ENCODE measurements around the gene MMP7.

MMP7 gene

DNA sequence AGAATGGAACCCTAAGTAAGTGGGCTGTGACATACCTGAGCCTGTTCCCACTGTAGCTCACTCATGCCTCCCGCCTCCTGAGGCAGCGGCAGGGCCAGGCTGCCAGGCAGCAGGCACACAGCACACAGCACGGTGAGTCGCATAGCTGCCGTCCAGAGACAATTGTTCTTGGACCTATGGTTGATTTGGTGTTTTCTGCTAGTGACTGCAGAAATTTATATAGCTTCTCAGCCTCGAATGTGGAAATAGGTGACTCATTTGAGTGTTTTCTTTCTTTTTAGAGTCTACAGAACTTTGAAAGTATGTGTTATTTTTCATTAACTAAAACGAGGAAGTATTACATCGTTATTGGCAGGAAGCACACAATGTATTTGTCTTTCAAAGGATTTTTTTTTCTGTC is at the start of gene MMP7:
MMP7 (minus strand) TSS at position 190 of the 400 bp plus-strand sequence; CDS start at position 143, 47 bp downstream.
- no peak for DNase-seq (ENCODE audit: low spot score)

DNA sequence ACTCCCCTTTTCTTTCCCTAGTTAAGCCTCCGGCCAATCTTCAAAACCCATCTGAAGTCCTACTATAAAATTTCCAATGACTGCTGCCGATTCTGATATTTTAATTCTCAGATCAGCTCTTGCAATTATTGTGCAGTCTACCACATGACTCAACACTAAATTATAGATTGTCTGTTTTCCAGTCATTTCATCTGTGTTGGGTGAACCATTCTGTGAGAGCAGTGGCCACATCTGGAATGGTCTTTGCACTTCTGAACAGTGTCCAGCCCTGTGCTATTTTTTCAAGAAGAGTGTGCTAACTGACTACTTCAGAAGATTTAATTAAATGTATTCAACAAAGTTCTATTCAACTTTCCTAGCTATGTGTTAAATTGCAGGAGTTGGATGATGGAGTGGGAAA is 47.2 kb upstream of the MMP7 start:
- DNase-seq (ENCODE audit: low spot score): no peak

DNA sequence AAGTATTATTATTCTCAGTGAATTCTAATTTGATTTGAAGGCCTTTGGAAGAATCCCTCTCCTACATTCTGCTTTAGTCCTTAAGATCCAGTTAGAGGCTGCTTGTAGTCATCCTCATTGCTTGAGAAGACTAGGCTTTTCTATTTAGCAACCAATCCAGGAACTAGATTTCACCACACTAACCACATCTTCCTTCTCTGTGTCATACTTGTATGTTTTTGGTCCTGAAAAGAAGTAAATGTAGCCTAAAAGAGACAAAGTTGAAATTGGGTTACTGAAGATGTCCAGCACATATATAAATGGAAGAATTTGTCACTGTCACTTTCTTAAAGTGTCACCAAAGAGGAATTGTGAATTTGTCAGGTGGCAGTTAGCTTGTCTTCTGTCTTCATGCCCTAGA is 46.6 kb upstream of the MMP7 start:
- no peak for DNase-seq (ENCODE audit: low spot score)

- no peak for DNase-seq (ENCODE audit: low spot score)
Observed at GRCh38 chr11:102576350-102576749, 45.8 kb upstream of the MMP7 start.

GRCh38 chr11:102575012-102575411 is 44.5 kb upstream of the MMP7 start:
- no peak for DNase-seq (ENCODE audit: low spot score)

DNA sequence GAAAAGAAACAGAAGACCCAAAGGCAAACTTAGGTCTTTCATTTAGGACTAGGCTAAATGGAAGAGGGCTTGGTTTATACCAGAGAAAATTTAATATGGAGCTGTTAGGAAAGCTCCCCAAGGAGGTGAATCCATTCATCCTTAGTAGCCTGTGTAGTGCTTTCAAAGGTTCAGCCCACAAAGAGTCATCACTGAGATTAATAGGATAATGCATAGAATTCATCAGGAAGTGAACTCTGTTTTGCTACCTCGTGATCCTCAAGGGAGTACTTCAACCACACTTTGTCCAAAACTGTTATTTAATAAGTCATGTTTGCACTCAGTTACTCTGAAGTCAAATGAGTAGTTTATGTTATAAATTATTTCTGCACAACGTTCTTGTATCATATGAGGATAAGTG is 43.3 kb upstream of the MMP7 start:
- no peak for DNase-seq (ENCODE audit: low spot score)

- no peak for DNase-seq (ENCODE audit: low spot score)
Observed at GRCh38 chr11:102572554-102573220, 42.1 kb upstream of the MMP7 start.

- DNase-seq (ENCODE audit: low spot score): no peak
Observed at GRCh38 chr11:102568851-102569250, 38.3 kb upstream of the MMP7 start.

DNA sequence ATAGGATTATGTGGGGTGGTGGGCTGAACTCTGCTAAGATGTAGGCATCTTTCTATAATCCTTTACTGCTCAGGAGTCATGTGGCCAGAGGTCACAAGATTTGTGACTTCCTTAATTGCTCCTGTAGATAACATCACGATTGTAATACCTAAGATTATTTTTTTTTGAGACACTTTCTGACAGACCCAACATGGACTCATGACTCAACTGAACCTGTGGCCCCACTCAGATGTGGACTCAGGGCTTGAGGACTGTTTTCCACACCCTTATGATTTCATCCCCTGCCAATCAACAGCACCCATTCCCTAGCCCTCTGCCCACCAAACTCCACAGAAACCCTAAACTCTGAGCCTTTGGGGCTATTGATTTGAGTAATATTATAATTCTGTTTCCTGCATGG is 35.6 kb upstream of the MMP7 start:
- no peak for DNase-seq (ENCODE audit: low spot score)

DNA sequence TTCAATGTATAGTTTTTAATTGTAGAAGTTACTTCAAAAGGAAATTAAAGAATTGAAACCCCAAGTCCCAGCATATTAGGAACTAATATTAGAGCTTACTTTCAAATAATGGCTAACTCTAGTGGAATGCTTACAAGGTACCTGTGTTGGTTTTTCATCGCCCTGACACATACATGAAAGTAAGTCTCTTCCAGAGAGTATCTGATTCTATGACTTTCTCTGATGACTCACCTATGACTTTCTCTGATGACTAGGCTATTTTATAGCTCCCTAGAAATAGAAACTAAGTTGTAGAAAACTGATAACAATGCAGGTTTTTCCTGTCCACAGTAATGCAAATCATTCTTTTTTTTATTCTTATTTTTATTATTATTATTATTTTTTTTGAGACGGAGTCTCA is 33.6 kb upstream of the MMP7 start:
- no peak for DNase-seq (ENCODE audit: low spot score)

DNA sequence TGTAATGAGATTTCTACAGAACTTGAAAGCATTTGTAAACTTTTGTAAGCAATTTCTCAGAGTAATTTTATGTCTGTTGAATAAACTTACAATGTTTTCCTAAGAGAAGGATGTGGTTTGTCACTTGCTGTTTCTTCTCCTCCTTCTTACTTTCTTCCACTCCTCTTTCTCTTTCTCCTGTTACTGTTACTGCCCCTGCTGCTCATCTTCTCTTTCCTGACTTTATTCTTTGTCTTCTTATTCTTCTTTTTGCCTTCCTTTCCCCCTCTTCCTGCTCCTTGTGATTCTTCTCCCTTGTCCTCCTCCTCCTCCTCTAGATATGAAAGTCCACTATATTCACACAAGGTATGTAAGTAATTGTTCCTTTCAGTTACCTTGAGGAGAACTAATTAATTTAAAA is 31.1 kb upstream of the MMP7 start:
- no peak for DNase-seq (ENCODE audit: low spot score)

DNA sequence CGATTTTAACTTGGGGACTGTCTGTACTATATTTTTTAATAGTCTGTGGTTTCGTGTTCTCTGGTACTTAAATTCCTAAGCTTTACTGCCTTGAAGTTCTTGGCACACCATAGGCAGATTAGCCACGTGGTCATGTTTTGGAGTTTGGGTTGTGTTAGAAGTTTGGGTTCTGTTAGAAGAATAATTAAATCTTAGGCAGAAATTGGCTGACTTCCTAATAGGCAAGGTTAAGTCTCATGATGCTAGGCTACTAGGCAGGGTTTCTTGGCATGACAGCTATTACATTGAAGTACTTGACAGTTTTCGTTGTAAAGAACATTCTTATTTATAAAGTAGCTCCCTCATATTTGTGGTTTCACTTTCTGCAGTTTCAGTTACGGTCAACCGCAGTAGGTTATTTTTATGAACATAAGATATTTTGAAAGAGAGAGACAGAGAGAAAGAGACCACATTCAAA is 30.0 kb upstream of the MMP7 start:
- DNase-seq (ENCODE audit: low spot score): peak; percentile 31

- peak; percentile 28 for DNase-seq (ENCODE audit: low spot score)
Observed at GRCh38 chr11:102559839-102560238, 29.3 kb upstream of the MMP7 start.

DNA sequence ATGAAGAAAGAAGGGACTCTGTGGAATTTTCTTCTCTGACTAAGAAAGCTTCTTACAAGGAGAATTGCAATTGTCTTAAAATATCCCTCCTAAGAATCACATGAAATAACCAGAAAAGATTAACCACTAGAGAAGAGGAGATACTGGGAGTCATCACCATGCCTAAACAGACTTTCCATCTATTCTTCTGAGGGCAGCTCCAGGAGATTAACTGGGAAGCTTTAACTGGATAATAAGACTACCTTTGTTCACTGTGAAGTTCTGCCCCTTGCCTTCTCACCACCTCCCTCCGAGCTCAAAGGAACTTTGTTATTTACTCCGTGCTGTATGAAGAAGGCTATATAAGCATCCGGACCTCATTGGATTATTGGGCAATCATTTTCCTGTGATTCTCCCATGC is 24.5 kb upstream of the MMP7 start:
- no peak for DNase-seq (ENCODE audit: low spot score)

DNA sequence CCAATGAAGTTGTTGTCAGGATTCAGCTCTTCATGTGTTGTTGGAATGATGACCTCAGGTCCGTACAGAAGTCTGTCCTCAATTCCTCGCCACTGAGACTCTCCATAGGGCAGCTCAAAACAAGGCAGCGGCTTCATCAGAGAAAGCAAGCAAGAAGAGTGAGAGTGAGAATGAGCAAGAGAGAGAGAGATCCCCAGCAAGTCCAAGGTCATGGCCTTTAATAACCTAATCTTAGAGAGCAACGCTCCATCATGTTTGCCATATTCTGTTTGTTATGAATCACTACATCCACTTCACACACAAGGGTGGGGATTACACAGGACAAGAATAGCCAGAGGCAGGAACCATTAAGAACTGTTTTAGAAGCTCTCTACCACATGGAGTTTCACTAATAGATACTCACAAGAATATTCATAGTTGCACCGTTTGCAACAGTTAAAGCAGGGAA is 23.3 kb upstream of the MMP7 start:
- no peak for DNase-seq (ENCODE audit: low spot score)

GRCh38 chr11:102552447-102553194 is 22.1 kb upstream of the MMP7 start:
- DNase-seq (ENCODE audit: low spot score): no peak

DNA sequence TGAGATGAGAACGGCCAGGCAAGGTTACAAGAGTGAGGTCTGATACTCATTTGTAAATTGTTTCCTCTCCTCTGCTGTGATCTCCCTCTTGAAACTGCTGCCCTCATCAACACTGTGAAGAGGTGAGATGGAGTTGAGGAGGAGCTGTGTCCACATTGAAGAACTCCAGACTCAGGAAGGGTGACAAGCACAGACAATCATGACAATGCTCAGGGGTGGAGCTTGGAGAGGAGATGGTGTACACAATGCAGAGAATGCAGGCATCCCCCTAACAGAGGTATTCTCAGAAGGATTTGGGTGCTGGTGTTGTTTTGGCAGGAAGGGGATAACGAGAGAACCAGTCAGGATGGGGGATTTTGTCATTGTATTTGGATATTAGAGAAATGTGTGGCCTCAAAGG is 21.5 kb upstream of the MMP7 start:
- DNase-seq (ENCODE audit: low spot score): no peak

DNA sequence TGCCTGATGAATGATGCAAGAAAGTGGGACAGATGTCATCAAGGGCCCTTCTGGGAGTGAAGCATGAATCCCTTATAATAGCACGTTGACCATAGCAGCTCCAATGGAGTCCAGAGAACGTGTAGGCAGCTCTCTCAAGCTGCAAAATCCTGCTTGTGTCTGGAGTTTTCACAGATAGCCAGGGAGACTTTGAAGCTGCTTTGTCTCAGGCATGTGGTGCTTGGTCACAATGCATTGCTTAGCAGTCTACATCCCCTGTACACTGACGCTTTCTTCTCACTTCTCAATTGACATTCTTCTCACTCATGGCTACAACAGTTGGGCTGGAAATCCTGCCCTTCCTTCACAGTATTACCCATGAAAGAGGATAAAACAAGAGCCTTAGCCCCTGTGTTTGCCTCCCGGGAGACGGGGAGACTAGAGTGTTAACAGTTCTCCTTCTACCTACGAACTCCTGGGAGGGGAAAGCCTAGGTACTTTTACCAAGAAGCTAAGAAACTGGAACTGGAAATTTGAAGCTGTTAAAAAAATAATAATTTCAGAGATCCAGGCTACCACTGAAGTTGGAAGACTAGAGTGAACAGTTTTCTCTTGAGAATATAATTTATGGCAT is 20.7 kb upstream of the MMP7 start:
- DNase-seq (ENCODE audit: low spot score): no peak

DNA sequence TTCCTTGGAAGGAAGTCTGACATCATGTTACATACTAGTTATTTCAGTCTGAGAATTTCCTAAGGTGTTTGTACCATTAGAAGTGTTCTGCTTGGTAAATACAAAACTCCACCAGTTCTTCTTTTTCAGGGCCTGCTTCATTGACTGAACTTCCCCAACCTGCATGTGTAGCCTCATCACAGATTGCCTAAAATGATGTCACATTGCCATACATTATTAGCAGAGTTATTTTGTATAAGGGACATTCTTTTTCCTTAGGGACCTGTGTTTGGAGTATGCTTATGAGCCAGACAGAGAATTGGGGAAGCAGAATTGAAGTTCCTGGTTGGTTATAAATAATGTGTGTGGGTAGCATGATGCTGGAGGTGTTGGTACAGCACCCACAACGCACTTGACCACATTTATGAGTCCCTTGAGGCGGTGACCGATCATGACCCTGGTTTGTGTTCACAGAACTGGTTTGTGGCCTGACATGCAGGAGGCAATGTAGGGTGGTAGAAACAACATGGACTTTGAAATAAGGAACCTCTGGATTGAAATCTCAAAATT is 16.4 kb upstream of the MMP7 start:
- no peak for DNase-seq (ENCODE audit: low spot score)

DNA sequence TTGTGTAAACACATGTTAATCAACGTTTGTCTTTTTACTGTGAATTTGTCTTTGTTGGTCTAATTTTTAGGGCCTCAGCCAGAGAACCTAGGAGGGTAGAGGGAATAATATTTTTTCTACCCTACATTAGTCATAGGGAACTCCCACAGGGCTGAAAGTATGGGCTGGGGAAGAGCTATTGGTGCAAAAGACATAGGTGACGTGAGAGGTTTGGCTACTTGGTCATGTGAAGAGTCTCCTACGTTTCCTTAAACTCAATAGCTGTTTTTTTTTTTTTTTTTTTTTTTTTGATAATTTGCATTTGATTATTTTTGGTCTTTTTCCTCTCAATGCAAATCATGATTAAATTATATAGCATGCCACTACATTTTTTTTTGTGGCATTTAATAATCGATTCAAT is 15.9 kb upstream of the MMP7 start:
- no peak for DNase-seq (ENCODE audit: low spot score)

- no peak for DNase-seq (ENCODE audit: low spot score)
Observed at GRCh38 chr11:102545701-102546100, 15.2 kb upstream of the MMP7 start.

DNA sequence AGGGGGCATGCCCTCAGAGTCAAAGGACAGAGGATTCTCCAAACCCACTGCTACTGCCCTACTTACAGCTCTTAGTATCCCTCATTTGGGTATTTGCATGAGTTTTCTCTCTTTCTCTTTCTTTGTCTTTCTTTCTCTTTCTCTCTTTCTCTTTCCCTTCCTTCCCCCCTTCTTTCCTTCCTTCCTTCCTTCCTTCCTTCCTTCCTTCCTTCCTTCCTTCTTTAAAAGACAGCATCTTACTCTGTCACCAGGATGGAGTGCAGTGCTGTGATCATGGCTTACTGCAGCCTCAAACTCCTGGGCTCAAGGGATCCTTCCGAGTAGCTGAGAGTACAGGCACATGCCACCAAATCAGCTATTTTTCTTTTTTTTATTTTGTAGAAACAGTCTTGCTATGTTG is 14.0 kb upstream of the MMP7 start:
- DNase-seq (ENCODE audit: low spot score): no peak

- DNase-seq (ENCODE audit: low spot score): no peak
Observed at GRCh38 chr11:102539567-102539966, 9.0 kb upstream of the MMP7 start.
